HepG2 (cell line): Measurements from ENCODE around the gene FRMD4A. TPM values are rescaled to one million over a fixed set of nuclear protein-coding genes. Genes with fewer than 3 reads are reported as not detected.

Experiments
- ATAC-seq: fragments of 200-7000 bp; cut with Tn5 transposase; 3 replicates; pipeline ENCODE4 v1.9.1; 2020; ENCODE audit warnings: mild to moderate bottlenecking, moderate library complexity
- BruUV-seq: library from RNA; stranded (reverse); fragments of 400-500 nt; replicated peaks from 2 replicates; lab custom pipeline; 2021; lab: Mats Ljungman, UMichigan
- CTCF ChIA-PET: fragments of 300-600 bp; formaldehyde crosslinking; extraction: SDS; loops from one replicate; lab custom pipeline; 2021; ENCODE audit warnings: low total read pairs, inconsistent platforms, low intra/inter-chr PET ratio; lab: Yijun Ruan, JAX
- POLR2A ChIA-PET: fragments of 350-600 bp; sonication (Branson Sonifier 250); formaldehyde crosslinking; loops from one replicate; lab custom pipeline; 2020; ENCODE audit warnings: antibody characterized with exemption, inconsistent platforms; lab: Yijun Ruan, JAX
- DNase-seq: peaks from one replicate; pipeline ENCODE4 v3.0.0-alpha.2; 2015; ENCODE audit warnings: low spot score
- FAIRE-seq: peaks from 3 replicates; lab custom pipeline; 2011; peaks lifted over from hg19 to GRCh38; lab: Jason Lieb, UNC
- H2AFZ ChIP-seq: one replicate; pipeline ENCODE4 v1.6.1; 2011; ENCODE audit warnings: low read length, inconsistent platforms
- H3K27ac ChIP-seq: fragments of 300-600 bp; 3 replicates; pipeline ENCODE4 v1.8.0; 2011; ENCODE audit warnings: mixed run types, mild to moderate bottlenecking, mixed read lengths, low read length, inconsistent platforms; ENCODE audit not compliant: insufficient read depth; ENCODE audit errors: extremely low read length
- H3K27me3 ChIP-seq, 2 experiments: fragments of 200-600 bp in 1 of 2; 2 replicates in 1 of 2; 3 replicates in 1 of 2; pipeline versions ENCODE4 v1.6.0 to v1.8.0; 2011; ENCODE audit warnings: low read length in 2 of 2, mild to moderate bottlenecking in 2 of 2, moderate library complexity in 2 of 2, inconsistent platforms in 1 of 2; ENCODE audit not compliant: insufficient read depth in 2 of 2, control insufficient read depth in 1 of 2
- H3K36me3 ChIP-seq, 2 experiments: fragments of 200-600 bp in 1 of 2; replicated peaks in 1 of 2; 2 replicates in 1 of 2; 3 replicates in 1 of 2; pipeline versions ENCODE4 v1.5.1 to v1.8.0; 2011; ENCODE audit warnings: low read length in 2 of 2, inconsistent platforms in 1 of 2; ENCODE audit not compliant: insufficient read depth in 2 of 2, control insufficient read depth in 1 of 2
- H3K4me1 ChIP-seq: 2 replicates; pipeline ENCODE4 v1.5.1; 2012; ENCODE audit warnings: low read length, inconsistent platforms; ENCODE audit not compliant: insufficient read depth
- H3K4me2 ChIP-seq: 2 replicates; pipeline ENCODE4 v1.6.0; 2011; ENCODE audit warnings: low read depth, low read length, inconsistent platforms
- H3K4me3 ChIP-seq, 3 experiments: fragments of 200-600 bp in 1 of 3; sonication (generic), shearing (Covaris generic) in 1 of 3; replicated peaks in 1 of 3; 2 replicates each; pipeline ENCODE4 v1.5.1; 2011 to 2016; ENCODE audit warnings: low read length in 3 of 3, inconsistent platforms in 2 of 3, low read depth in 2 of 3, mild to moderate bottlenecking in 2 of 3, control low read depth in 1 of 3, mixed read lengths in 1 of 3; ENCODE audit not compliant: insufficient read depth in 1 of 3
- H3K79me2 ChIP-seq: one replicate; pipeline ENCODE4 v1.6.1; 2011; ENCODE audit warnings: low read length, inconsistent platforms; ENCODE audit not compliant: insufficient read depth
- H3K9ac ChIP-seq: 2 replicates; pipeline ENCODE4 v1.6.0; 2011; ENCODE audit warnings: mild to moderate bottlenecking, low read depth, low read length, inconsistent platforms; ENCODE audit not compliant: insufficient read depth
- H3K9me3 ChIP-seq: 2 replicates; pipeline ENCODE4 v1.5.1; 2012; ENCODE audit warnings: mild to moderate bottlenecking, low read length
- H4K20me1 ChIP-seq: 2 replicates; pipeline ENCODE4 v1.6.0; 2011; ENCODE audit warnings: inconsistent platforms, mild to moderate bottlenecking, low read length, moderate library complexity; ENCODE audit not compliant: insufficient read depth
- ATF7-NPFF ChIP-seq: sonication (generic); formaldehyde crosslinking; IDR thresholded peaks from 2 replicates; pipeline ENCODE4 v1.8.1; 2023; ENCODE audit warnings: mild to moderate bottlenecking, low read depth, missing genetic modification reagents, moderate library complexity
- CREBL2 ChIP-seq: sonication (generic); formaldehyde crosslinking; IDR thresholded peaks from 2 replicates; pipeline ENCODE4 v1.8.1; 2023; ENCODE audit warnings: missing genetic modification reagents, mild to moderate bottlenecking, borderline replicate concordance
- HOXA5 ChIP-seq: sonication (generic); formaldehyde crosslinking; IDR thresholded peaks from 2 replicates; pipeline ENCODE4 v1.4.0; 2020; ENCODE audit warnings: missing genetic modification reagents
- KLF15 ChIP-seq: sonication (generic); formaldehyde crosslinking; IDR thresholded peaks from 2 replicates; pipeline ENCODE4 v1.8.1; 2023; ENCODE audit warnings: borderline replicate concordance, mild to moderate bottlenecking, inconsistent platforms, missing genetic modification reagents, mixed read lengths
- REL ChIP-seq: sonication (generic); formaldehyde crosslinking; conservative IDR thresholded peaks from 2 replicates; pipeline ENCODE4 v1.8.0; 2022; ENCODE audit warnings: mild to moderate bottlenecking, missing genetic modification reagents, moderate library complexity
- THAP11 ChIP-seq: IDR thresholded peaks from 2 replicates; pipeline ENCODE4 v1.6.1; 2016; ENCODE audit warnings: missing biosample characterization, missing genetic modification reagents
- YY1 ChIP-seq: IDR thresholded peaks from 2 replicates; pipeline ENCODE4 v1.6.1; 2011; ENCODE audit warnings: low read length, low read depth, moderate library complexity, mild to moderate bottlenecking; ENCODE audit not compliant: insufficient read depth, insufficient replicate concordance
- ZBTB1 ChIP-seq: sonication (generic); formaldehyde crosslinking; IDR thresholded peaks from 2 replicates; pipeline ENCODE4 v1.4.0; 2020; ENCODE audit warnings: missing genetic modification reagents, borderline replicate concordance
- ZFP91 ChIP-seq: sonication (generic); formaldehyde crosslinking; IDR thresholded peaks from 2 replicates; pipeline ENCODE4 v1.9.0; 2022; ENCODE audit warnings: missing genetic modification reagents, mild to moderate bottlenecking, borderline replicate concordance
- ZNF761 ChIP-seq: sonication (generic); formaldehyde crosslinking; conservative IDR thresholded peaks from 2 replicates; pipeline ENCODE4 v1.4.0; 2020; ENCODE audit warnings: mild to moderate bottlenecking, missing genetic modification reagents
- WGBS: methylation state at CpG from one replicate; pipeline ENCODE4 v1.1.6; 2017; ENCODE audit warnings: low lambda C conversion rate; 5-methylcytosine and 5-hydroxymethylcytosine counted together
- in situ Hi-C: cut with HindIII; loops from 2 replicates; pipeline ENCODE4 v1.10.0; 2017; ENCODE audit warnings: low pct_unique_long_range_greater_than_20kb; ENCODE audit not compliant: extremely low pct_ligation_motif_present
- intact Hi-C: fragments of 100-400 bp; cut with micrococcal nuclease; formaldehyde crosslinking; loops from one replicate; pipeline ENCODE4 v1.10.0; 2022; ENCODE audit not compliant: unreplicated experiment
- polyA plus RNA-seq, 8 experiments: library from polyadenylated mRNA; depleted of rRNA in 3 of 8; stranded (reverse) in 7 of 8; unstranded in 1 of 8; fragments of >200 nt; fragmentation: Illumina TruSeq in 4 of 8; extraction: Trizol in 4 of 8; gene quantifications; 2 replicates each; pipeline versions ENCODE4 v1.2.1 to v1.2.3, GENCODE V29; 2011 to 2016; ENCODE audit warnings: low read depth in 4 of 8, missing spikeins in 1 of 8, mixed read lengths in 1 of 8; ENCODE audit not compliant: insufficient read depth in 1 of 8
- total RNA-seq, 5 experiments: library from RNA; depleted of rRNA; stranded (reverse); fragments of >200 nt; fragmentation: Illumina TruSeq; extraction: Trizol; gene quantifications; 2 replicates each; pipeline ENCODE4 v1.2.3, GENCODE V29; 2016; ENCODE audit warnings: low read depth in 1 of 5

FRMD4A gene
- total and polyA plus RNA-seq, 2 of the 13 experiments (the other 11 are each of a cell fraction or from before 2014, with no cell fraction given), result 0.09 to 0.26 TPM

DNA sequence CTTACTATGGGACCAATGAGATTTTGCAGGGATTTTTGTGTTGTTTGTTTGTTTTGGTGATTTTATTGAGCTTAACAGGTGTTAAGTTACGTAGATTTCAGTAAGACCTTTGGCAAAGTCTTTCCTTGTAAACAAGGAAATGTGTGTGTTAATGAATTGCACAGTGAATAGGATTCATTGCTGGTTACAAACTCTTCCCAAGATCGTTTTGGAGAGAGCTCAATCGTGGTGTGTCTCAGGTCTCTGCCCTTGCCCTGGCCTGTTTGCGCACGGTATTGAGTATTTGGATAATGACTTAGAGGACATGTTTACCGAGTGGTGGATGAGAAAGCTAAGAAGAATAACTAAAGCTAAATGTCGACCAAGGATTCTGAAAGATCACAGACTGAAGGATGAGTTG lies 702.1 kb downstream of the FRMD4A start (continued):
- TF ChIP-seq THAP11 (CRISPR knock-in tag) (no peak), REL (CRISPR knock-in tag) (no peak), ZBTB1 (CRISPR knock-in tag) (no peak), CREBL2 (CRISPR knock-in tag) (no peak), ATF7-NPFF (CRISPR knock-in tag) (no peak), ZFP91 (CRISPR knock-in tag) (no peak)

GRCh38 chr10:13627459-13628310 lies 703.0 kb downstream of the FRMD4A start:
- no peaks in the 10 kb centered on the region for H4K20me1 ChIP-seq
- ChIA-PET POLR2A (interaction anchor here (0.6 kb wide), 1 partner anchor 30 kb away, joined by 3 read pairs; no protein-coding TSS in a partner anchor), CTCF (no interaction called here)
- FAIRE-seq (no peak), ATAC-seq (no peak), DNase-seq (no peak)
- H3K4me1 ChIP-seq, result no peaks in the 10 kb centered on the region
- H3K36me3 ChIP-seq, result peaks cover 5% of the 10 kb centered on the region in 2 experiments; a peak in 4 of 5 replicates
- intact Hi-C loops (no loop called here), in situ Hi-C loops (no loop called here)
- no peak overlapping the region for H3K4me3 ChIP-seq
- 94% methylated on average over 7 of the region's 7 CpGs for WGBS
- no peak overlapping the region for H2AFZ ChIP-seq
- no peaks in the 10 kb centered on the region for H3K27me3 ChIP-seq
- no peak overlapping the region for H3K4me2 ChIP-seq
- no TSS peak for BruUV-seq
- H3K9me3 ChIP-seq, result no peaks in the 10 kb centered on the region
- H3K27ac ChIP-seq, result no peak overlapping the region
- no peaks in the 10 kb centered on the region for H3K79me2 ChIP-seq
- TF ChIP-seq HOXA5 (CRISPR knock-in tag) (no peak), KLF15 (no peak), YY1 (no peak), ZNF761 (no peak)
- no peak overlapping the region for H3K9ac ChIP-seq
